GM19035 (cell line): ENCODE measurements around the gene TMEM86A.
"Not testable (repeated sequence)": the region's sequence is repeated elsewhere in the genome, so short reads cannot be mapped to it uniquely, and the experiment has no call there.

Experiments
- ATAC-seq: cut with Tn5 transposase; IDR thresholded peaks from one replicate; pipeline ENCODE4 v1.9.1; 2021; ENCODE audit not compliant: unreplicated experiment

Gene TMEM86A

GRCh38 chr11:18698341-18699268 lies at the start of gene TMEM86A:
Gene TMEM86A (plus strand): TSS chr11:18698779. CDS start chr11:18698887, 108 bp downstream.
- peak; percentile 90 for ATAC-seq

GRCh38 chr11:18650353-18650752 lies 48.2 kb upstream of the TMEM86A start:
- ATAC-seq, result no peak

- peak; percentile 64 for ATAC-seq
Measured at GRCh38 chr11:18650859-18651557, 47.6 kb upstream of the TMEM86A start.

- ATAC-seq, result no peak
Measured at GRCh38 chr11:18657673-18658072, 40.9 kb upstream of the TMEM86A start.

GRCh38 chr11:18665353-18665872 lies 33.2 kb upstream of the TMEM86A start:
- not testable (repeated sequence) for ATAC-seq

GRCh38 chr11:18668131-18668530 lies 30.4 kb upstream of the TMEM86A start:
- no peak for ATAC-seq

GRCh38 chr11:18669219-18669596 lies 29.4 kb upstream of the TMEM86A start:
- no peak for ATAC-seq

GRCh38 chr11:18669711-18670110 lies 28.9 kb upstream of the TMEM86A start:
- no peak for ATAC-seq

- ATAC-seq, result no peak
Measured at GRCh38 chr11:18671246-18671645, 27.3 kb upstream of the TMEM86A start.

- not testable (repeated sequence) for ATAC-seq
Measured at GRCh38 chr11:18672209-18672608, 26.4 kb upstream of the TMEM86A start.

GRCh38 chr11:18676803-18677202 lies 21.8 kb upstream of the TMEM86A start:
- no peak for ATAC-seq

GRCh38 chr11:18677560-18677959 lies 21.0 kb upstream of the TMEM86A start:
- no peak for ATAC-seq

- not testable (repeated sequence) for ATAC-seq
Measured at GRCh38 chr11:18681949-18682348, 16.6 kb upstream of the TMEM86A start.

GRCh38 chr11:18682466-18682865 lies 16.1 kb upstream of the TMEM86A start:
- no peak for ATAC-seq

- no peak for ATAC-seq
Measured at GRCh38 chr11:18684267-18684666, 14.3 kb upstream of the TMEM86A start.

- not testable (repeated sequence) for ATAC-seq
Measured at GRCh38 chr11:18691467-18692140, 7.0 kb upstream of the TMEM86A start.

- ATAC-seq, result no peak
Measured at GRCh38 chr11:18692941-18693760, 5.4 kb upstream of the TMEM86A start.

- no peak for ATAC-seq
Measured at GRCh38 chr11:18696638-18697225, 1.8 kb upstream of the TMEM86A start.

- ATAC-seq, result no peak
Measured at GRCh38 chr11:18697576-18697975, 1.0 kb upstream of the TMEM86A start.

GRCh38 chr11:18699269-18699596 lies 654 bp downstream of the TMEM86A start:
- ATAC-seq, result no peak
